HepG2 (cell line): ENCODE measurements around the gene HDAC4. TPM values are rescaled to one million over a fixed set of nuclear protein-coding genes. Genes with fewer than 3 reads are reported as not detected.

Experiments used
- ATAC-seq: fragments of 200-7000 bp; cut with Tn5 transposase; 3 replicates; pipeline ENCODE4 v1.9.1; 2020; ENCODE audit warnings: mild to moderate bottlenecking, moderate library complexity
- BruUV-seq: library from RNA; stranded (reverse); fragments of 400-500 nt; replicated peaks from 2 replicates; lab custom pipeline; 2021; lab: Mats Ljungman, UMichigan
- CTCF ChIA-PET: fragments of 300-600 bp; formaldehyde crosslinking; extraction: SDS; loops from one replicate; lab custom pipeline; 2021; ENCODE audit warnings: low total read pairs, inconsistent platforms, low intra/inter-chr PET ratio; lab: Yijun Ruan, JAX
- POLR2A ChIA-PET: fragments of 350-600 bp; sonication (Branson Sonifier 250); formaldehyde crosslinking; loops from one replicate; lab custom pipeline; 2020; ENCODE audit warnings: antibody characterized with exemption, inconsistent platforms; lab: Yijun Ruan, JAX
- DNase-seq: peaks from one replicate; pipeline ENCODE4 v3.0.0-alpha.2; 2015; ENCODE audit warnings: low spot score
- FAIRE-seq: peaks from 3 replicates; lab custom pipeline; 2011; peaks lifted over from hg19 to GRCh38; lab: Jason Lieb, UNC
- H2AFZ ChIP-seq: one replicate; pipeline ENCODE4 v1.6.1; 2011; ENCODE audit warnings: low read length, inconsistent platforms
- H3K27ac ChIP-seq: fragments of 300-600 bp; 3 replicates; pipeline ENCODE4 v1.8.0; 2011; ENCODE audit warnings: mixed run types, mild to moderate bottlenecking, mixed read lengths, low read length, inconsistent platforms; ENCODE audit not compliant: insufficient read depth; ENCODE audit errors: extremely low read length
- H3K27me3 ChIP-seq, 2 experiments: fragments of 200-600 bp in 1 of 2; 2 replicates in 1 of 2; 3 replicates in 1 of 2; pipeline versions ENCODE4 v1.6.0 to v1.8.0; 2011; ENCODE audit warnings: low read length in 2 of 2, mild to moderate bottlenecking in 2 of 2, moderate library complexity in 2 of 2, inconsistent platforms in 1 of 2; ENCODE audit not compliant: insufficient read depth in 2 of 2, control insufficient read depth in 1 of 2
- H3K36me3 ChIP-seq, 2 experiments: fragments of 200-600 bp in 1 of 2; replicated peaks in 1 of 2; 2 replicates in 1 of 2; 3 replicates in 1 of 2; pipeline versions ENCODE4 v1.5.1 to v1.8.0; 2011; ENCODE audit warnings: low read length in 2 of 2, inconsistent platforms in 1 of 2; ENCODE audit not compliant: insufficient read depth in 2 of 2, control insufficient read depth in 1 of 2
- H3K4me1 ChIP-seq: 2 replicates; pipeline ENCODE4 v1.5.1; 2012; ENCODE audit warnings: low read length, inconsistent platforms; ENCODE audit not compliant: insufficient read depth
- H3K4me2 ChIP-seq: 2 replicates; pipeline ENCODE4 v1.6.0; 2011; ENCODE audit warnings: low read depth, low read length, inconsistent platforms
- H3K4me3 ChIP-seq, 3 experiments: fragments of 200-600 bp in 1 of 3; sonication (generic), shearing (Covaris generic) in 1 of 3; replicated peaks in 1 of 3; 2 replicates each; pipeline ENCODE4 v1.5.1; 2011 to 2016; ENCODE audit warnings: low read length in 3 of 3, inconsistent platforms in 2 of 3, low read depth in 2 of 3, mild to moderate bottlenecking in 2 of 3, control low read depth in 1 of 3, mixed read lengths in 1 of 3; ENCODE audit not compliant: insufficient read depth in 1 of 3
- H3K79me2 ChIP-seq: one replicate; pipeline ENCODE4 v1.6.1; 2011; ENCODE audit warnings: low read length, inconsistent platforms; ENCODE audit not compliant: insufficient read depth
- H3K9ac ChIP-seq: 2 replicates; pipeline ENCODE4 v1.6.0; 2011; ENCODE audit warnings: mild to moderate bottlenecking, low read depth, low read length, inconsistent platforms; ENCODE audit not compliant: insufficient read depth
- H3K9me3 ChIP-seq: 2 replicates; pipeline ENCODE4 v1.5.1; 2012; ENCODE audit warnings: mild to moderate bottlenecking, low read length
- H4K20me1 ChIP-seq: 2 replicates; pipeline ENCODE4 v1.6.0; 2011; ENCODE audit warnings: inconsistent platforms, mild to moderate bottlenecking, low read length, moderate library complexity; ENCODE audit not compliant: insufficient read depth
- ATM ChIP-seq: fragments of 450-650 bp; IDR thresholded peaks from 2 replicates; pipeline ENCODE4 v1.7.1; 2017; ENCODE audit warnings: mild to moderate bottlenecking, borderline replicate concordance
- NFYB ChIP-seq: sonication (generic); formaldehyde crosslinking; IDR thresholded peaks from 2 replicates; pipeline ENCODE4 v1.4.0; 2020; ENCODE audit warnings: missing genetic modification reagents
- NR1H2 ChIP-seq: sonication (generic); formaldehyde crosslinking; IDR thresholded peaks from 2 replicates; pipeline ENCODE4 v1.8.1; 2022; ENCODE audit warnings: low read depth, missing genetic modification reagents, borderline replicate concordance
- SMYD3 ChIP-seq: sonication (generic); formaldehyde crosslinking; IDR thresholded peaks from 2 replicates; pipeline ENCODE4 v1.8.1; 2023; ENCODE audit warnings: mild to moderate bottlenecking, missing genetic modification reagents
- ZBTB1 ChIP-seq: sonication (generic); formaldehyde crosslinking; IDR thresholded peaks from 2 replicates; pipeline ENCODE4 v1.4.0; 2020; ENCODE audit warnings: missing genetic modification reagents, borderline replicate concordance
- ZNF367 ChIP-seq: sonication (generic); formaldehyde crosslinking; IDR thresholded peaks from 2 replicates; pipeline ENCODE4 v1.4.0; 2020; ENCODE audit warnings: missing genetic modification reagents, borderline replicate concordance
- ZNF746 ChIP-seq: sonication (generic); formaldehyde crosslinking; IDR thresholded peaks from 2 replicates; pipeline ENCODE4 v1.8.0; 2022; ENCODE audit warnings: mild to moderate bottlenecking, missing genetic modification reagents
- WGBS: methylation state at CpG from one replicate; pipeline ENCODE4 v1.1.6; 2017; ENCODE audit warnings: low lambda C conversion rate; 5-methylcytosine and 5-hydroxymethylcytosine counted together
- in situ Hi-C: cut with HindIII; loops from 2 replicates; pipeline ENCODE4 v1.10.0; 2017; ENCODE audit warnings: low pct_unique_long_range_greater_than_20kb; ENCODE audit not compliant: extremely low pct_ligation_motif_present
- intact Hi-C: fragments of 100-400 bp; cut with micrococcal nuclease; formaldehyde crosslinking; loops from one replicate; pipeline ENCODE4 v1.10.0; 2022; ENCODE audit not compliant: unreplicated experiment
- polyA plus RNA-seq, 8 experiments: library from polyadenylated mRNA; depleted of rRNA in 3 of 8; stranded (reverse) in 7 of 8; unstranded in 1 of 8; fragments of >200 nt; fragmentation: Illumina TruSeq in 4 of 8; extraction: Trizol in 4 of 8; gene quantifications; 2 replicates each; pipeline versions ENCODE4 v1.2.1 to v1.2.3, GENCODE V29; 2011 to 2016; ENCODE audit warnings: low read depth in 4 of 8, missing spikeins in 1 of 8, mixed read lengths in 1 of 8; ENCODE audit not compliant: insufficient read depth in 1 of 8
- total RNA-seq, 5 experiments: library from RNA; depleted of rRNA; stranded (reverse); fragments of >200 nt; fragmentation: Illumina TruSeq; extraction: Trizol; gene quantifications; 2 replicates each; pipeline ENCODE4 v1.2.3, GENCODE V29; 2016; ENCODE audit warnings: low read depth in 1 of 5

The HDAC4 gene
- total and polyA plus RNA-seq, 2 of the 13 experiments (the other 11 are each of a cell fraction or from before 2014, with no cell fraction given) = 10.1 to 11.5 TPM

DNA sequence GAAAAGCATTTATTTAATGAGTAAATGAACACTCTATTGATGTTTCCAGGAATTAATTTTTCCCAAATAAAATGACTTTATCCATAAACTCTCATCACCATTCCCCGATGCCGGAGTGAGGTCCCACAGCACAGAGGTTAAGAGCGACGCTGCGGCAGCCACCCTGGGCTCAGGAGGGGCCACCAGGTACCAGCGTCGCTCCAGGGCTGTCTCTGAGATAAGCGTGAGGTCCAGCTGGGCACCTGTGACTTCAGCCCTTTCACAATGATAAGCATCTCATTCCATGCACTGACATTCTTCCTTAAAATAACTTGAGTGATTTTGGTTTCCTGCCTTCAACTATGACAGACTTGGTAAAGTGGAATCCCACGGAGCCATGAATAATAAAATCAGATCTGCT is 370.9 kb downstream of the HDAC4 start:
- Histone ChIP-seq H2AFZ (no peak overlapping the region), H3K36me3 (no peaks in the 10 kb centered on the region), H3K4me1 (no peaks in the 10 kb centered on the region), H3K27me3 (peaks cover 20 to 74% of the 10 kb centered on the region in 2 experiments; a peak in 4 of 5 replicates), H3K27ac (no peak overlapping the region), H3K9ac (no peak overlapping the region), H3K9me3 (no peaks in the 10 kb centered on the region), H3K4me2 (no peak overlapping the region), H3K4me3 (no peak overlapping the region), H3K79me2 (no peaks in the 10 kb centered on the region), H4K20me1 (no peaks in the 10 kb centered on the region; the same call in 1 of the 2 replicates)
- no TSS peak for BruUV-seq
- TF ChIP-seq NR1H2 (CRISPR knock-in tag) = no peak
- TF ChIP-seq SMYD3 (CRISPR knock-in tag) = no peak
- TF ChIP-seq NFYB (CRISPR knock-in tag) = no peak
- no peak for TF ChIP-seq ZNF746 (CRISPR knock-in tag)
- TF ChIP-seq ZNF367 = no peak
- no peak for TF ChIP-seq ZBTB1 (CRISPR knock-in tag)
- FAIRE-seq (no peak), DNase-seq (no peak), ATAC-seq (no peak)
- intact Hi-C loops (loop anchor here (10.0 kb wide), 1 partner anchor 855 kb away; no protein-coding TSS in a partner anchor), in situ Hi-C loops (no loop called here)
- CTCF ChIA-PET = no interaction called here
- POLR2A ChIA-PET = no interaction called here
- 34% methylated on average over 9 of the region's 9 CpGs for WGBS

DNA sequence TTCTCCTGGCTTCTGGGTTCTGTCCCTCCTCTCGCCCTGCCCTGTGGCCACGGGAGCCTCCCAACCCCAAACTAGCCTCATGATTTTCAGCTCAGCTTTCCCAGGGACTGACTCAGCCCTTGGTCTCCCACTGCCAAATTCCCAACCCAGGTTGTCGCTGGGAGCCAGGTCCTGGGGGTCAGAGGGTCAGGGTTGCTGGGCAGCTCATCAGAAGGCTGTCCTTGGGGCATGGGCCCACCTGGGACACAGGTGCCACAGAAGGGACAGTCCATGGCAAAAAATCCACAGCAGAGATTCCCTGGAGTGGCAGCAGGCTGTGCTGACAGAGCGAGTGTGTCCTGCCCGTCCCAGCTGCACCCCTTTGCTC is 372.6 kb downstream of the HDAC4 start:
- in situ Hi-C loops (no loop called here), intact Hi-C loops (no loop called here)
- WGBS = 16% methylated on average over 5 of the region's 5 CpGs
- CTCF ChIA-PET = no interaction called here
- Histone ChIP-seq H3K27ac (no peak overlapping the region), H3K9ac (no peak overlapping the region), H3K4me1 (peaks cover 5% of the 10 kb centered on the region; the same call in 1 of the 2 replicates), H4K20me1 (no peaks in the 10 kb centered on the region; the same call in none of the 2 replicates), H3K79me2 (no peaks in the 10 kb centered on the region), H2AFZ (no peak overlapping the region), H3K36me3 (no peaks in the 10 kb centered on the region), H3K4me3 (no peak overlapping the region), H3K9me3 (no peaks in the 10 kb centered on the region), H3K4me2 (no peak overlapping the region), H3K27me3 (peaks cover 26 to 76% of the 10 kb centered on the region in 2 experiments; a peak in 4 of 5 replicates)
- BruUV-seq = no TSS peak
- POLR2A ChIA-PET = no interaction called here
- DNase-seq (no peak), ATAC-seq (no peak), FAIRE-seq (no peak)
- no peak for TF ChIP-seq ATM
